ENCODE data around the gene CNOT4.

- TF ChIP-seq, protein P1, sequence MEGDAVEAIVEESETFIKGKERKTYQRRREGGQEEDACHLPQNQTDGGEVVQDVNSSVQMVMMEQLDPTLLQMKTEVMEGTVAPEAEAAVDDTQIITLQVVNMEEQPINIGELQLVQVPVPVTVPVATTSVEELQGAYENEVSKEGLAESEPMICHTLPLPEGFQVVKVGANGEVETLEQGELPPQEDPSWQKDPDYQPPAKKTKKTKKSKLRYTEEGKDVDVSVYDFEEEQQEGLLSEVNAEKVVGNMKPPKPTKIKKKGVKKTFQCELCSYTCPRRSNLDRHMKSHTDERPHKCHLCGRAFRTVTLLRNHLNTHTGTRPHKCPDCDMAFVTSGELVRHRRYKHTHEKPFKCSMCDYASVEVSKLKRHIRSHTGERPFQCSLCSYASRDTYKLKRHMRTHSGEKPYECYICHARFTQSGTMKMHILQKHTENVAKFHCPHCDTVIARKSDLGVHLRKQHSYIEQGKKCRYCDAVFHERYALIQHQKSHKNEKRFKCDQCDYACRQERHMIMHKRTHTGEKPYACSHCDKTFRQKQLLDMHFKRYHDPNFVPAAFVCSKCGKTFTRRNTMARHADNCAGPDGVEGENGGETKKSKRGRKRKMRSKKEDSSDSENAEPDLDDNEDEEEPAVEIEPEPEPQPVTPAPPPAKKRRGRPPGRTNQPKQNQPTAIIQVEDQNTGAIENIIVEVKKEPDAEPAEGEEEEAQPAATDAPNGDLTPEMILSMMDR (IDR thresholded peaks at IDR 0.05; ENCODE audit: insufficient read depth, low read length) = no peak
- TF ChIP-seq, protein P2, sequence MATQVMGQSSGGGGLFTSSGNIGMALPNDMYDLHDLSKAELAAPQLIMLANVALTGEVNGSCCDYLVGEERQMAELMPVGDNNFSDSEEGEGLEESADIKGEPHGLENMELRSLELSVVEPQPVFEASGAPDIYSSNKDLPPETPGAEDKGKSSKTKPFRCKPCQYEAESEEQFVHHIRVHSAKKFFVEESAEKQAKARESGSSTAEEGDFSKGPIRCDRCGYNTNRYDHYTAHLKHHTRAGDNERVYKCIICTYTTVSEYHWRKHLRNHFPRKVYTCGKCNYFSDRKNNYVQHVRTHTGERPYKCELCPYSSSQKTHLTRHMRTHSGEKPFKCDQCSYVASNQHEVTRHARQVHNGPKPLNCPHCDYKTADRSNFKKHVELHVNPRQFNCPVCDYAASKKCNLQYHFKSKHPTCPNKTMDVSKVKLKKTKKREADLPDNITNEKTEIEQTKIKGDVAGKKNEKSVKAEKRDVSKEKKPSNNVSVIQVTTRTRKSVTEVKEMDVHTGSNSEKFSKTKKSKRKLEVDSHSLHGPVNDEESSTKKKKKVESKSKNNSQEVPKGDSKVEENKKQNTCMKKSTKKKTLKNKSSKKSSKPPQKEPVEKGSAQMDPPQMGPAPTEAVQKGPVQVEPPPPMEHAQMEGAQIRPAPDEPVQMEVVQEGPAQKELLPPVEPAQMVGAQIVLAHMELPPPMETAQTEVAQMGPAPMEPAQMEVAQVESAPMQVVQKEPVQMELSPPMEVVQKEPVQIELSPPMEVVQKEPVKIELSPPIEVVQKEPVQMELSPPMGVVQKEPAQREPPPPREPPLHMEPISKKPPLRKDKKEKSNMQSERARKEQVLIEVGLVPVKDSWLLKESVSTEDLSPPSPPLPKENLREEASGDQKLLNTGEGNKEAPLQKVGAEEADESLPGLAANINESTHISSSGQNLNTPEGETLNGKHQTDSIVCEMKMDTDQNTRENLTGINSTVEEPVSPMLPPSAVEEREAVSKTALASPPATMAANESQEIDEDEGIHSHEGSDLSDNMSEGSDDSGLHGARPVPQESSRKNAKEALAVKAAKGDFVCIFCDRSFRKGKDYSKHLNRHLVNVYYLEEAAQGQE (IDR thresholded peaks at IDR 0.05; ENCODE audit: insufficient replicate concordance, low read depth) = no peak
- no peak for TF ChIP-seq POLR2AphosphoS5 (IDR thresholded peaks at IDR 0.05; ENCODE audit: low read depth)
Measured at GRCh38 chr7:135385209-135385608, 124.7 kb downstream of the CNOT4 start.
